GM19240 (cell line): Measurements from ENCODE around the gene CAST.
"Not testable (repeated sequence)": the region's sequence is repeated elsewhere in the genome, so short reads cannot be mapped to it uniquely, and the experiment has no call there.

Experiments used
- DNase-seq: peaks from one replicate; pipeline ENCODE4 v3.0.0; 2011; ENCODE audit warnings: low spot score; ENCODE audit not compliant: insufficient read length

Gene CAST

DNA sequence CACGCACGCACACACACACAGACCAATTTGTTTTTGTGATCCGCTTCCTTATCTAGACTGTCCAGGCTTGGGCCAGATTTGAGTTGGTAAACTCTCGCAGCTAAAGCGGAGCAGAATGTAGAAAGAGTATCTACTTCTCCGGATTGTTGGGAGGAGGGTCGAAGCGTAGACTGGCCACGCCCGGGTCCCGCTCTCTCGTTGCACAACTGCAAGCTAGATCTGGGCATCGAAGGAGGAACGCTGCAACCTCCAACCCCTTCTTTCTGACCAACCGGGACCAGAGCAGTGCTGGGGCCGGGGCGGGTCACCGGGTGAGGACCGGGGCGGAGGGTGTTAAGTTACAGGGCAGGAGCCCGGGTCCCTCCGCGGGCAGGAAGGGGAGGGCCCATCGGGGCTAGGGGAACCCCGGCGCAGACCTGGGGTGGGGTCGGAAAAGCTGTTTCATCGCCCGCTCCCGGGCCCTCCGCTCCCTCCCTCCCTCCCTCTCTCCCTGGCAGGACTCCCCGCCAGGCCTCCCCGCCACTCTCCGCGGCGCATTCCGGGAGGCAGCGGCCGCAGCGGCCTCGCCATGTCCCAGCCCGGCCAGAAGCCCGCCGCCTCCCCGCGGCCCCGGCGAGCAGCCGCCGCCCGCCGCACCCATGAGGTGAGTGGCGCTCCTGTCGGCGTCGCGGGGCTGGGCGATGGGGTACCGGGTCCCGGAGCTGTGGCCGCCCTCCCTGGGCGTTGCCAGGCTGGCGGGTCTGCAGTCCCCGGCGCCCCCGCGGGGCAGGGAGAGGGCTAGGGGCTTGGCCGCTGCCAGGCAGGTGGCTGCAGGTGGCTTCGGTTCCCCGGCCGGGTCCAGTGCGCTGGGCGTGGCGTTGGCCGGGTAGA is at the start of gene CAST:
TSS of gene CAST (plus strand) at position 522 of the 870 bp plus-strand sequence. CDS start at position 569, 47 bp downstream.
- peak; percentile 50 for DNase-seq

- peak; percentile 31 for DNase-seq
Observed at GRCh38 chr5:96614110-96614691, 48.0 kb upstream of the CAST start.

DNA sequence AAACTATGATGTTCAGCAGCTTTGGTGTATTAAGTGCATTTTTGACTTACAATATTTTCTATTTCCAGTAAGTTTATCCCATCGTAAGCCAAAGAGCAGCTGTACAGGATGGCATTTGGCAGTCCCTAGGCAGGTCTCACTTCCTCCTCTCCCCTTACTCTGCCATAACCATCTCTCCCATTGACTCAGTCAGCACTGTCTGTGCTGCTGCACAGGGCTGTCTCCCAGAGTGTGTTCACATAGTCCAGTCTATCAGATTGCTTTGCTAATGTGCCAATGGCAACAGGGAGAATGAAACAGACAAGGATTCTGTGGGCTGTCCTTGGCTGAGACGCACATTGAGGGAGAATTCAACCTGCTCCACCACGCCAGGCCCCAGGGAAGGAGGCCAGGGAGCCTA is 47.0 kb upstream of the CAST start:
- no peak for DNase-seq

GRCh38 chr5:96616801-96617200 is 45.4 kb upstream of the CAST start:
- DNase-seq, result no peak

GRCh38 chr5:96618311-96619016 is 43.7 kb upstream of the CAST start:
- DNase-seq, result not testable (repeated sequence)

DNA sequence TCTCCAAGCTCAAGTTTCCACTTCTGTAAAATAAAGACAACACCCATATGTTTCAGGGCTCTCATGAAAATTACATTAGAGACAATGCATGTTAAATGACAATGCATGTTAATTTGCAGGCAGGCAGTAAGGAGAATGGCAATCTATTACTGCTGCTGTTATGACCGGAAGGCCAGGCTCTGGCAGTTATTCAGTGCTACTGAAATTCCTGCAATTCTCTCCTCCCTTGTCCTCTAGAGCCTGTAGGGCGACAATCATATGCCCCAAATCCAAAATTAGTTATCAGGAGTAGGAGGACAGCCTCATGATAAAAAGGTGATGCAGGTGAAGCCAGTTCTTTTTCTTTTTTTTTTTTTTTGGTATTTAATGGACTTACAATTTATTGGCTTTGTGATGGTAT is 42.2 kb upstream of the CAST start:
- no peak for DNase-seq

DNA sequence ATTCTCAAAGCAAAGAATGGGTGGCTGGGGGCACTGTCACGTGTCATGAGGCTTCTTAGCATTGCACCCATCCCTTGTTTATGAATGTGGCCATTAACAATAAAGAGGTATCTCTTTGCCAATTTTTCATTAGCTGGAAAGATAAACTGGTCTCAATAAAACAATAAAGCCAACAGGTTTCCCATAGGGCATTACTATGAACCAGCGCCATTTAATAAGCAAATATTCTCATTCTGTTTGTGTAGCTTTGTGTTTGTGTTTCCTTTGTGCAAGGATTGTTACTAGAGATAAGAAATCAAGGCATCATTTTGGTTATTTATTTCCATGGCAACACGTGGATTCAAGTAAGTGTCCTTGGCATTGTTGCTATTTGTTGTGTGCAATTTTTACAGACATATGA is 37.6 kb upstream of the CAST start:
- no peak for DNase-seq

DNA sequence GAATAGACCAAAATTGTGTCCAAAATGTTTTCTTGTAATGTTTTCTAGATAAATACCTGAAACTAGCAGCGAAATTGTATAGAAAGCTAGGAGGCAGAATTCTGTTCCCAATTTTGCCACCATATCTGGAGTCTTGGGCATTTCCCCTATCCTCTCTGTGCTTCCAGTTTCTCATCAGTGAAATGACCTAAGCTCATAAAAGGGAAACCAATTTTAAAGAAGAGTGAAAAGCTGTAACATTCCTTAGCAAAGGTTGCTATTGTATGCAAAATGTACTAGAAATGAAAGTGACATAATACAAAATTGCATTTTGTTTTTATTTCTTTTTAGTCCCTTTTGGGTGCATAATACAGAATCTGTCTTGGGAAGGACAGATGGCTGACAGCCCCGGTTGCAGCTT is 36.8 kb upstream of the CAST start:
- no peak for DNase-seq

GRCh38 chr5:96626956-96627355 is 35.2 kb upstream of the CAST start:
- no peak for DNase-seq

- no peak for DNase-seq
Observed at GRCh38 chr5:96627792-96628398, 34.3 kb upstream of the CAST start.

- no peak for DNase-seq
Observed at GRCh38 chr5:96628406-96628805, 33.8 kb upstream of the CAST start.

- DNase-seq, result no peak
Observed at GRCh38 chr5:96629774-96630173, 32.4 kb upstream of the CAST start.

DNA sequence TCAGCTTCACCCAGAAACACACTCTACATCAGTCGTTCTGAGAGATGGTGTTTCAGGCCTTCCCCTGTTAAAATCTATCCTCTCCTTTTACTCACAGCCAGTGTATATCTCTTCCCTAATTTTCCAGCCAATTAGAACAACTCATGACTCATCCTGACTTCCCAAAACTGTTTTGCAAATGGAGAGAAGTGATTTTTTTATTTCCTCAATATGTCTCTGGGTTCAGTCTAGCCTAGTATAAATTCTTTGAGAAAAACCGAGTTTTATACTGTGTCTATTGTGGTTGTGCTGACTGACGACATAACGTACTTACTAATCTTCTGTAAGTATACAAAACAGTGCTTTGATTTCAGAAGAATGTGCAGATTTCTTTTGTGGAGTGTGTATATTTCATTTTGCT is 28.4 kb upstream of the CAST start:
- DNase-seq, result no peak

GRCh38 chr5:96634881-96635280 is 27.3 kb upstream of the CAST start:
- no peak for DNase-seq

DNA sequence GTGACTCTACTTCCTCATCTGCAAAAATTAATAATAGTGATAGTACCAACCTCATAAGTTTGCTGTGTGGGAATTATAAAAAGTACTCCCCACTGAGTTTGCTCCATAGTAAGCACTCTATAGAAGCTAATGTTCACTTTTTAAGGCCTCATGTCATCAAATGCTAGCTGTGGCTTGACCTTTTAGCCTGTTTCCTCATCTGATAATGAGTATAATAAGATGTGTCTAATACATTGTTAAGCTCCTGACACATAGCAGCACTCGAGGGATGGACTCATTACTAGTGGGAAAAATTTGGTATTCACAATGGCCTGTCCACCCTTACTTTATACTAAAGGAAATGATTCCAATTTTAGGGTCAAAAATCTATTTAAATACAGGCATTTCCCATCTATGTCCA is 26.1 kb upstream of the CAST start:
- DNase-seq, result no peak

- DNase-seq, result no peak
Observed at GRCh38 chr5:96636594-96636993, 25.6 kb upstream of the CAST start.

DNA sequence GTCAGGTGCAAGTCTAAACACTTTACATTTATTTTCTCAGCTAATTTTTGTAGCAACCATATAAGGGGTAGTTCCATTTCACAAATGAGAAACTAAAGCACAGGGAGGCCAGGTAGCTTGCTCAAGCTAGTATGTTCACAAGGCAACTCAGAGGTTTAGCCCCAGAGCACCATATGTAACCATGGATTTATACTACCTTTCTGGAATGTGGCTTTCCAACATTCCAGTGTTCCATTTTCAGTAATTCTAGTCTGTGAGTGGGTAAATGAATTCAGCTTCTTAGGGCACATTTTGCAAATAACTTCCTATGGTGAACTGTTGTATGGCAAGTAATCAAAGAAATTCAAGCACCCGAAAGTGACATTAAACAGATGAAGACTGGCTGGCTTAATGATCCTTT is 25.0 kb upstream of the CAST start:
- DNase-seq, result no peak

DNA sequence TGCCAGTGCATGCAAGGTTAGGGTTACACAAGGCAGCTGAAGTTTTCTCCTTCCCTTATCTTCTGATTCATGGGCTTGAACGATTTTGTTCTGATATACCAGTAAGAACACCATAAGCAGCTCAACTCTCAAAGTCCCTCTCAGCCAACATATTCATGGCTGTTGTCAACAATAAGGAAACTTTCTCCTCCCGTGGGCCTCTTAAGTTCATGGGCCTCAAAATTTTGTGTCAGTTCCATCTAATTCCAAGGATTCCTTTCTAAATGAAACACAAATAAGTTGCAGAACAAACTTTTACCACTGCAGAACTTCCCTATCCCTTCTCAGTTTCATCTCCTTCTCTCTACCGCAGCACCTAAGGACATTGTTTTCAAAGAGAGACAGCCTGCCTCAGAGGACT is 23.6 kb upstream of the CAST start:
- no peak for DNase-seq

- no peak for DNase-seq
Observed at GRCh38 chr5:96640696-96641095, 21.5 kb upstream of the CAST start.

GRCh38 chr5:96641368-96642280 is 20.6 kb upstream of the CAST start:
- DNase-seq, result no peak

DNA sequence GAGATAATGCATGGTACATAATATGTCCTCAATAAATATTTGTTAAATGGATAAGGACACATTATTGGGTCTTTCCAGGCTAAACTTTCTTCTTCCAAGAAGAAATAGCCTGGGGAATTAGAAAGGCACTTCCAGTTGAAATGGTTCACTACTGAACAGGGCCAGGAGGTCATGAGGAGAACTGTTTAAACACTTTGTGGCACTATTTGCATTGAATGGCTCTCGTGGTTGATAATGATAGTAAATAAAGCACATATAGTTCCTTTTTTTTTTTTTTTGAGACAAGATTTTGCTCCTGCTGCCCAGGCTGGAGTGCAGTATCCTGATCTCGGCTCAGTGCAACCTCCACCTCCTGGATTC is 19.9 kb upstream of the CAST start:
- no peak for DNase-seq
